DND-41 (cell line): ENCODE data around the gene OR1D2.

Experiments used
- CTCF ChIP-seq: IDR thresholded peaks from 2 replicates; pipeline ENCODE4 v1.5.1; 2012; ENCODE audit warnings: borderline replicate concordance, low read length, moderate library complexity, mild to moderate bottlenecking; ENCODE audit not compliant: poor library complexity, severe bottlenecking; ENCODE audit errors: extremely low read depth
- EZH2 ChIP-seq: IDR thresholded peaks from 3 replicates; pipeline ENCODE4 v1.6.1; 2012; ENCODE audit warnings: borderline replicate concordance, low read depth, mild to moderate bottlenecking, moderate library complexity, low read length, inconsistent platforms; ENCODE audit not compliant: severe bottlenecking

GRCh38 chr17:3127451-3127850 is 23.2 kb upstream of the OR1D2 start, which contains the start of gene OR1G1:
- no peak for TF ChIP-seq CTCF
- no peak for TF ChIP-seq EZH2
